ENCODE data around the gene TCF3. TPM values are rescaled to one million over a fixed set of nuclear protein-coding genes. Genes with fewer than 3 reads are reported as not detected.

Gene TCF3
- polyA plus RNA-seq, 4 donors: 43.2 to 68.9 (median 52.7) TPM

DNA sequence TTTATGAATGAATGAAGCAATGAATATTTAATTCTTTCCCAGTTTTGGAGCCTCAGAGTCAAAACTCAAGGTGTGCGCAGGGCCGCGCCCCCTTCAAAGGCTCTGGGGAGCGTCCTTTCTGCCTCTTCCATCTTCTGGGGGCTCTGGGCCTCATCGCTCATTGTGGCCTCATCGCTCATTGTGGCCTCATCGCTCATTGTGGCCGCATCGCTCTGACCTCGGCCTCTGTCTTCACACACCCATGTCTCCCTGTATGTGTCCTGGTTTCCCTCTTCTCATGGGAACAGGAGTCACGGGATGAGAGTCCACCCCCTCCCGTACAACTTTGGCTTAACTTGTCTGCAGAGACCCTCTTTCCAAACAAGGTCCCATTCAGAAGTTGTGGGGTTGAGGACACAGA is 81.1 kb downstream of the TCF3 start:
- Histone ChIP-seq H3K27ac (ENCODE audit: low read depth in 1 of 3, low read length in 2 of 3) (no peak overlapping the region), H3K36me3 (ENCODE audit: control insufficient read depth in 3 of 3, insufficient read depth in 2 of 3, low read depth in 1 of 3, low read length in 3 of 3) (peaks cover 0 to 16% (median 0%) of the 10 kb centered on the region in 3 donors), H3K4me3 (ENCODE audit: low read depth in 1 of 3, low read length in 3 of 3) (no peak overlapping the region), H3K27me3 (ENCODE audit: control insufficient read depth in 3 of 3, insufficient read depth in 3 of 3, low read length in 3 of 3) (peaks cover 0 to 10% (median 0%) of the 10 kb centered on the region in 3 donors), H3K9me3 (ENCODE audit: control insufficient read depth in 2 of 2, insufficient read depth in 1 of 2, low read depth in 1 of 2, low read length in 1 of 2) (peaks cover 0 to 5% of the 10 kb centered on the region in 2 donors), H3K4me1 (ENCODE audit: control insufficient read depth in 3 of 3, insufficient read depth in 2 of 3, low read depth in 1 of 3, low read length in 2 of 3) (peaks cover 0 to 4% (median 1%) of the 10 kb centered on the region in 3 donors)
- DNase-seq (no peak), FAIRE-seq (no peak)
- 87 to 91% (median 90%) methylated on average over 12 of the region's 12 CpGs for WGBS, 3 donors

DNA sequence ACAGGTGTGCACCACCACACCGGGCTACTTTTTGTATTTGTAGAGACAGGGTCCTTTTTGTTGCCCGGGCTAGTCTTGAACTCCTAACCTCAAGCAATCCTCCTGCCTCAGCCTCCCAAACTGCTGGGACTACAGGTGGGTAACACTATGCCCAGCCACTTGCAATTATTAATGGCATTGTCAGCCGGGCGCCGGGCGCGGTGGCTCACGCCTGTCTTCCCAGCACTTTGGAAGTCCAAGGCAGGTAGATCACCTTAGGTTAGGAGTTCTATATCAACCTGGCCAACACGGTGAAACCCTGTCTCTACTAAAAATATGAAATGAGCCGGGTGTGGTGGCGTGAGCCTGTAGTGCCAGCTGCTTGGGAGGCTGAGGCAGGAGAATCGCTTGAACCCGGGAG is 81.6 kb downstream of the TCF3 start:
- peaks cover 0 to 9% (median 5%) of the 10 kb centered on the region in 3 donors for H3K4me1 ChIP-seq (ENCODE audit: control insufficient read depth in 3 of 3, insufficient read depth in 2 of 3, low read depth in 1 of 3, low read length in 2 of 3)

DNA sequence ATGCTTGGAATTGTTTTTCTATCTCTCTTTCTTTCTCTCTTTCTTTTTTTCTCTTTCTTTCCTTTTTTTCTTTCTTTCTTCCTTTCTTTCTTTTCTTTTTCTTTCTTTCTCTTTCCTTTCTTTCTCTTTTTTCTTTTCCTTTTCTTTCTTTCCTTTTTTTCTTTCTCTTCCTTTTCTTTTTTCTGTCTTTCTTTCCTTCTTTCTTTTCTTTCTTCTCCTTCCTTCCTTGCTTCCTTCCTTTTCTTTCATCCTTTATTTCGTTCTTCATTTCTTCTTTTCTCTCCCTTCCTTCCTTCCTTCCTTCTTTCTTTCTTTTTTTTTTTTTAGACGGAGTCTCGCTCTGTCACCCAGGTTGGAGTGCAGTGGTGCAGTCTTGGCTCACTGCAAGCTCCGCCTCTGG is 82.4 kb downstream of the TCF3 start:
- Histone ChIP-seq H3K4me3 (ENCODE audit: low read depth in 1 of 3, low read length in 3 of 3) (no peak overlapping the region), H3K36me3 (ENCODE audit: control insufficient read depth in 3 of 3, insufficient read depth in 2 of 3, low read depth in 1 of 3, low read length in 3 of 3) (peaks cover 0 to 16% (median 0%) of the 10 kb centered on the region in 3 donors), H3K27ac (ENCODE audit: low read depth in 1 of 3, low read length in 2 of 3) (no peak overlapping the region), H3K4me1 (ENCODE audit: control insufficient read depth in 3 of 3, insufficient read depth in 2 of 3, low read depth in 1 of 3, low read length in 2 of 3) (peaks cover 0 to 10% (median 5%) of the 10 kb centered on the region in 3 donors), H3K27me3 (ENCODE audit: control insufficient read depth in 3 of 3, insufficient read depth in 3 of 3, low read length in 3 of 3) (peaks cover 0 to 10% (median 0%) of the 10 kb centered on the region in 3 donors), H3K9me3 (ENCODE audit: control insufficient read depth in 2 of 2, insufficient read depth in 1 of 2, low read depth in 1 of 2, low read length in 1 of 2) (peaks cover 0 to 5% of the 10 kb centered on the region in 2 donors)
- DNase-seq (no peak), FAIRE-seq (no peak)
- WGBS, 3 donors: 64 to 75% (median 71%) methylated on average over 4 of the region's 4 CpGs

More for the DNA sequence above, 81.6 kb downstream of the TCF3 start:
- DNase-seq (no peak), FAIRE-seq (no peak)
- WGBS, 3 donors: 91 to 93% (median 91%) methylated on average over 13 of the region's 13 CpGs
- H3K27me3 ChIP-seq (ENCODE audit: control insufficient read depth in 3 of 3, insufficient read depth in 3 of 3, low read length in 3 of 3): peaks cover 0 to 10% (median 0%) of the 10 kb centered on the region in 3 donors
- H3K36me3 ChIP-seq (ENCODE audit: control insufficient read depth in 3 of 3, insufficient read depth in 2 of 3, low read depth in 1 of 3, low read length in 3 of 3): peaks cover 0 to 14% (median 0%) of the 10 kb centered on the region in 3 donors
- H3K27ac ChIP-seq (ENCODE audit: low read depth in 1 of 3, low read length in 2 of 3): no peak overlapping the region
- H3K4me3 ChIP-seq (ENCODE audit: low read depth in 1 of 3, low read length in 3 of 3): no peak overlapping the region
- peaks cover 0 to 5% of the 10 kb centered on the region in 2 donors for H3K9me3 ChIP-seq (ENCODE audit: control insufficient read depth in 2 of 2, insufficient read depth in 1 of 2, low read depth in 1 of 2, low read length in 1 of 2)

DNA sequence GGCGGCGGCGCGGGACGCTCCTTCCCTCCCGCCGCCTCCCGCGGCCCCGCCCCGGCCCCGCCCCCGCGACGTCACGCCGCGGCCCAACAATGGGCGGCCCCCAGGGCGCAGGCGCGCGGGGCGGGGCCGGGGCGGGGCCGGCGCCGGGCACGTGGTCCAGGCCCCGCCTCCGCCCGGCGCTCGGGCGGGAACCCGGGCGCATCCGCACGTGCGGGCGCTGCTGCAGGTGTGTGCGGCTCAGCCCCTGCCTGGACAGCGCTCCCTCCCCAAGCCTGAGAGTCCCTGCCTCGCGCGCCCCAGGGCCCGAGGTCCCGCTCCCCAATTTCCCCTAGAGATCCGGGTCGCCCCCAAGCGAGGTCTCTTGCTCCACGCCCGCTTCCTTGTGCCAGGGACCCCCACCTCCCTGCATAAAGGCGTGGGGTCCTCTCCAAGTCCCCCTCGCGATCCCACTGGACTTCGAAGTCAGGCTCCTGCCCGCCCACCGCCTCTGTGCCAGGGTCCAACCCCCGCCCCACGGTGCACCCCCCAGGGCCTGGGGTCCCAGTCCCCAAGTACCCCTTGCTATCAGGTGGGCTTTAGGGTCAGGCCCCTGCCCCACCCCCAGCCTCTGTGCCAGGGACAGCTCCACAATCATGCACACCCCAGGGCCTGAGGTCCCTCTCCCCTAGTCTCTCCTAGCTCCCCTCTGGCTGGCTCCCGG is 83.9 kb downstream of the TCF3 start, which contains the start of gene MEX3D:
Gene MEX3D, minus strand, starts transcription at position 6 of the 700 bp plus-strand sequence. CDS start 267 bp downstream, outside the sequence.
- H3K4me1 ChIP-seq (ENCODE audit: control insufficient read depth in 3 of 3, insufficient read depth in 2 of 3, low read depth in 1 of 3, low read length in 2 of 3): peaks cover 0 to 10% (median 5%) of the 10 kb centered on the region in 3 donors
- DNase-seq (peak; percentile 77 to 88), FAIRE-seq (no peak)
- 7 to 37% (median 29%) methylated on average over 11 to 63 of the region's 63 CpGs for WGBS, 3 donors
- peaks cover 0 to 5% of the 10 kb centered on the region in 2 donors for H3K9me3 ChIP-seq (ENCODE audit: control insufficient read depth in 2 of 2, insufficient read depth in 1 of 2, low read depth in 1 of 2, low read length in 1 of 2)
- H3K27ac ChIP-seq (ENCODE audit: low read depth in 1 of 3, low read length in 2 of 3): peak within 1 kb of the TSS; percentile 66 to 95 (median 84)
- H3K4me3 ChIP-seq (ENCODE audit: low read depth in 1 of 3, low read length in 3 of 3): peak within 1 kb of the TSS; percentile 65 to 89 (median 84)
- H3K36me3 ChIP-seq (ENCODE audit: control insufficient read depth in 3 of 3, insufficient read depth in 2 of 3, low read depth in 1 of 3, low read length in 3 of 3): peaks cover 0 to 25% (median 0%) of the 10 kb centered on the region in 3 donors
- H3K27me3 ChIP-seq (ENCODE audit: control insufficient read depth in 3 of 3, insufficient read depth in 3 of 3, low read length in 3 of 3): peaks cover 0 to 10% (median 0%) of the 10 kb centered on the region in 3 donors

DNA sequence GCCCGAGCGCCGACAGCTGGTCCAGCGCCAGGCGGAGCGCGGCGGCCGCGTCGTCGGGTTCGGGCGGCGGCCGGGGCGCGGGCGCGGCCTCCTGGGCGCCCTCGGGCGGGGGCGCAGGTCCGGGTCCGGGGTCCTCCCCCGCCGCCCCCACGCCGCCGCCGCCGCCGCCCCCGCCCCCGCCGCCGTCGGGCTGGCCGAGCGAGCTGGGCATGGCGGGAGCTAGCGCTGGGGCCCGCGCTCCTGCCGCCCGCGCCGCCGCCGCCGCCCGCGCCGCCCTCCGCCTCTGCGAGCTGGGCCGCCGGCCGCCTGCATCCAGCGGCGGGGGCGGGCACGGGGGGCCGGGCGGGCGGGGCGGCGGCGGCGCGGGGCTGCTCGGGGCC is 84.6 kb downstream of the TCF3 start:
- Histone ChIP-seq H3K9me3 (ENCODE audit: control insufficient read depth in 2 of 2, insufficient read depth in 1 of 2, low read depth in 1 of 2, low read length in 1 of 2) (peaks cover 0 to 5% of the 10 kb centered on the region in 2 donors), H3K27me3 (ENCODE audit: control insufficient read depth in 3 of 3, insufficient read depth in 3 of 3, low read length in 3 of 3) (peaks cover 0 to 10% (median 0%) of the 10 kb centered on the region in 3 donors), H3K4me1 (ENCODE audit: control insufficient read depth in 3 of 3, insufficient read depth in 2 of 3, low read depth in 1 of 3, low read length in 2 of 3) (peaks cover 0 to 10% (median 5%) of the 10 kb centered on the region in 3 donors), H3K4me3 (ENCODE audit: low read depth in 1 of 3, low read length in 3 of 3) (peak overlapping the region in 2 of 3 donors; percentile 65 to 84), H3K27ac (ENCODE audit: low read depth in 1 of 3, low read length in 2 of 3) (no peak overlapping the region), H3K36me3 (ENCODE audit: control insufficient read depth in 3 of 3, insufficient read depth in 2 of 3, low read depth in 1 of 3, low read length in 3 of 3) (peaks cover 0 to 31% (median 0%) of the 10 kb centered on the region in 3 donors)
- FAIRE-seq (no peak), DNase-seq (no peak)
- 1 to 3% methylated on average over 13 to 73 of the region's 73 CpGs; no CpG with 5 or more reads in 1 of the 3 donors for WGBS, 3 donors

DNA sequence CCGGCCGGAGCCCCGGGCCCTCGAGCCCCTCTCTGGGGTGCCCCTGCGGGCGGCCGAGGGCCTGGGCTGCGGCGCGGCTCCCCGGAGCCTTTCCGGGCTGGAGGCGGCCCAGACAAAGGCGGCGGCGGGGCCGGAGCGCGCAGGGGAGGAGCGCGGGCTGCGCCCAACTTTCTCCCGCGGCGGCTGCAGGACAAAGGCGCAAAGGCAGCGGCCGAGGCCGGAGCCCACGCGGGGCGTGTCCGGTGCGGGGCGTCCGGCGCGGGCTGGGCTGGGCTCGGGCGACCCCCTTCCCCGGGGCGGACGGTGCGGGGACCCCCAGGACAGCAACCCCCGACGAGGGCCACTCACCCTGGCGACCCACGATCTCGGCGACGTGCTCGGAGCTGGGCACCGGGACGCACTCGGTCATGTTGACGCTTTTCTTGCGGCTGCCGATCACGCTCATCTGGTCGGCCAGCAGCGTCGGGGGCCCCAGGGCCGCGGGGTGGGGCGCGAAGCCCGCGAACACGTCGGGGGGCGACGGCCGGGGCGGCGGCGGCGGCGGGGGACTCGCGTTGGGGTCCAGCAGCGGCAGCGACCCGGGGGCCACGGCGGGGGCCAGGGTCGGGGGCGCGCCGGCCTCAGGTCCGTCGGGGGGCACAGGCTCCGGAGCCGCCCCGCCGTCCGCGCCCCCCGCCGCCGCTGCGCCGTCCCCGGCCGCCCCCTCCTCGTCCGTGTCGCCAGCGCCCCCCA is 85.1 kb downstream of the TCF3 start:
- peaks cover 0 to 10% (median 0%) of the 10 kb centered on the region in 3 donors for H3K27me3 ChIP-seq (ENCODE audit: control insufficient read depth in 3 of 3, insufficient read depth in 3 of 3, low read length in 3 of 3)
- FAIRE-seq: no peak
- WGBS, 3 donors: 0 to 2% (median 0%) methylated on average over 12 to 108 of the region's 108 CpGs
- peaks cover 0 to 36% (median 0%) of the 10 kb centered on the region in 3 donors for H3K36me3 ChIP-seq (ENCODE audit: control insufficient read depth in 3 of 3, insufficient read depth in 2 of 3, low read depth in 1 of 3, low read length in 3 of 3)
- peak overlapping the region; percentile 65 to 89 (median 84) for H3K4me3 ChIP-seq (ENCODE audit: low read depth in 1 of 3, low read length in 3 of 3)
- H3K9me3 ChIP-seq (ENCODE audit: control insufficient read depth in 2 of 2, insufficient read depth in 1 of 2, low read depth in 1 of 2, low read length in 1 of 2): peaks cover 0 to 5% of the 10 kb centered on the region in 2 donors
- DNase-seq: peak in 1 of 2 donors; percentile 37
- H3K4me1 ChIP-seq (ENCODE audit: control insufficient read depth in 3 of 3, insufficient read depth in 2 of 3, low read depth in 1 of 3, low read length in 2 of 3): peaks cover 0 to 10% (median 5%) of the 10 kb centered on the region in 3 donors
- H3K27ac ChIP-seq (ENCODE audit: low read depth in 1 of 3, low read length in 2 of 3): peak overlapping the region; percentile 66 to 95 (median 84)

DNA sequence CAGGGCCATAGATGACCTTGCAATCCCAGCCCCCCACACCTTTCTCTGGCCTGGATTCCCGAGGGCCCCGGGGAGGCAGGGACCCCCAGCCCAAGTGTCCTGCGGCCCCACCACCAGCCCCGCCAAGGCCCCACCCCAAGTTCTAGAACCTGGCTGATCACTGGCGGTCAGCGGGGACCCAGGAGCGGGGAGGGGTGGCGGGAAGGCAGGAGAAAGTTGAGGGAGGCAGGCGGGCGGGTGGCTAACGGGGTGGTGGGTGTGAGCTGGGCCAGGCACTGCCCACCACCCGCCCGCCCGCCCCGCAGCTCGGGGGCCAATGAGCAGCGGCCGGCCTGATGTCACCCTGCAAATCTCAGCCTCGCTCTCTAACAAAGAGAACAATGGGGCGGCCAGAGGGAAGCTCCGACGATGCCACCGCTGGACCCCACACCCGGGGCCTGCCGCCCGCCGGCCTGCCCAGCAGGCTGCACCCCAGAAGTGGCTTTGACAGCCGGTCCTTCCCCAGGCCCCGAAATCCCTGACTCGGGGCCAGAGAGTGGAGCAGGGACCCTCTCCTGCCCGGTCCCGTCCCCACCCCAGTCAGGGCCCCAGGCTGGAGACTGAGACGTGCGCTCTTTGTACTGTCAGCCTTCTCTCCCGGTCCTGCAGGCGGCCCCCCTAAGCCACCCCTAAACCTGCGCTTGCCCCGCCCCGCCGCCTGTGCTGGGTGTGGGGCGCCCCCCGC is 85.9 kb downstream of the TCF3 start:
- peaks cover 0 to 10% (median 5%) of the 10 kb centered on the region in 3 donors for H3K4me1 ChIP-seq (ENCODE audit: control insufficient read depth in 3 of 3, insufficient read depth in 2 of 3, low read depth in 1 of 3, low read length in 2 of 3)
- DNase-seq: peak; percentile 35 to 90
- peaks cover 0 to 37% (median 0%) of the 10 kb centered on the region in 3 donors for H3K36me3 ChIP-seq (ENCODE audit: control insufficient read depth in 3 of 3, insufficient read depth in 2 of 3, low read depth in 1 of 3, low read length in 3 of 3)
- 12 to 20% (median 17%) methylated on average over 28 to 42 of the region's 42 CpGs for WGBS, 3 donors
- peak overlapping the region; percentile 32 to 95 (median 84) for H3K27ac ChIP-seq (ENCODE audit: low read depth in 1 of 3, low read length in 2 of 3)
- FAIRE-seq: no peak
- peak overlapping the region; percentile 43 to 89 (median 84) for H3K4me3 ChIP-seq (ENCODE audit: low read depth in 1 of 3, low read length in 3 of 3)
- H3K27me3 ChIP-seq (ENCODE audit: control insufficient read depth in 3 of 3, insufficient read depth in 3 of 3, low read length in 3 of 3): peaks cover 0 to 10% (median 0%) of the 10 kb centered on the region in 3 donors
- H3K9me3 ChIP-seq (ENCODE audit: control insufficient read depth in 2 of 2, insufficient read depth in 1 of 2, low read depth in 1 of 2, low read length in 1 of 2): peaks cover 0 to 5% of the 10 kb centered on the region in 2 donors

Measured in small intestine (tissue), 7 donors.